ENCODE results near the gene TAF10.

The TAF10 gene

DNA sequence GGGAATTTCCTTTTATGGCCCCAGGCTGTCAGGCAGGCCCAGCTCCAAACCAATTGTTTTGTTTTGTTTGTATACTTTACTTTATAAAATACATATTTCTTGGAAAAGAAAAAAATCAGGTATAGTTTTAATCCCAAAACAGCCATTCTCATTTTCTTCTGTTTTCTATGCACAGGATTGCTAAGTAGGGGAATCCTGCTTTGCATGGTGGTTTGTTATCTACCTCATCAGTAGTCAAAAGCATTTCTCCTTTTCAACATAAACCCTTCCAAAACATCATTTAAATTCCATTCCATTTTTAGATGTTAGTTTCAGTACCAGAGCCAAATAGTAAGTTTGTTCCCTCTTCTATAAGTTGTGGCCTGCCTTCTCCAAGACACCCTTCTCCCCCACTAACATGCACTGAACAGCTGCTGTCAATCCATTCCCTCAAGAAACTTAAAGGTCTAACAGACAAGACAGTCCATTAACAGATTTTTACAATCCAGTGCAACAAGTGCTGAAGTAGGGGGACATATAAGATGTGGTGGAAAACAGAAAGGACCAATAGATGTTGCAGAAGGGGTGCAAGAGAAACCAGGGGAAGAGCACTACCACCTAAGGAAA lies 4.7 kb downstream of the TAF10 start:
- no peak for FAIRE-seq

DNA sequence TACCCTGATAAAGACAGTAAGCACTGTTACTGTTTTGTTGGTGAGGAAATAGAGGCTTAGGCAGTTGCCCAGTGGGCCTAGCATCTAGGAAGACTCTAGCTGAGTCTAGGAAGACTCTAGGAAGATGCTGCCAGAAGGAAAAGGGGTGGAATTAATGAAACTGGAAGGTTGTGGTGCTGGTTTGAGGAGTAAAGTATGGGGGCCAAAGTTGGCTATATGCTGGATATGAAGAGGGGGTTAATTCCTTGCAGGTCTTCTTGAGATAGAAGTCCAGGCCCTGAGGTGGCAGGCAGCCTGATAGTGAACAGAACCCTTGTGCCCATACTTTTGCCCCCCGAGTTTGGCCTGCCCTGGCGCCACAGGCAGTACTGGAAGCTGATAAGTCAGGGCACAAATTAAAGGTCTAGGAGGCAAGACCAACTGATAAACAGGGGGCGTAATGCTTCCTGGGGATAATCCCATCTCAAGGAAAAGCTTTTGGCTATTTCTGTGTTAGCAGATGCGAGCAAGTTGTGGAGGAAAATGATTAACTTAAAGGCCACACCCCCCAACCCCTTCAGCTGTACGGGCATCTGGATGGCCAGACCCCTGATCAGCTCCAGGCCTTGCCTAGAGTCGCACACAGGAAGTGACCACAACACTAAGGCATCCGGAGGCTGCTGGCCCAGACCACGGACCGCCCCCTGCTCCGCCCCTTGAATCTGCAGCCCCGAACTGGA lies 5.4 kb downstream of the TAF10 start:
- peak; percentile 91 for FAIRE-seq

DNA sequence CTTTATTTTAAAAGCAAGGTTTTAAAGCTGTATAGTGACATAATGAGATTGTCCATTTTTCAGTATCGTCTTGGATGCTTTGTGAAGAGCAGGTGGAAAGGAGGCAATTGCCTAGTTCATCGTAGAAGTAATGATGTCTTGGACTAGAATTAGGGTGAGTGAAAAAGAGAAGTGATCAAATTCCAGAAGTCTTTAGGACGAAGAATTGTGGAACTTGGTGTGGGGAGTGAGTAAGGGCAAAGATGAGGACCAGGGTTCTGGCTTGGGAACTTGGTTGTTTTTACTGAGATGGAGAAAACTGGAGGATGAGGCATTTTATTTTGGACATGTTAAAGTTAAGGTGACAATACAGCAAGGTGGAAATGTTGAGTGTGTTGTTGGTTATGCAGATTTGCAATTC lies 7.2 kb downstream of the TAF10 start:
- FAIRE-seq = no peak

DNA sequence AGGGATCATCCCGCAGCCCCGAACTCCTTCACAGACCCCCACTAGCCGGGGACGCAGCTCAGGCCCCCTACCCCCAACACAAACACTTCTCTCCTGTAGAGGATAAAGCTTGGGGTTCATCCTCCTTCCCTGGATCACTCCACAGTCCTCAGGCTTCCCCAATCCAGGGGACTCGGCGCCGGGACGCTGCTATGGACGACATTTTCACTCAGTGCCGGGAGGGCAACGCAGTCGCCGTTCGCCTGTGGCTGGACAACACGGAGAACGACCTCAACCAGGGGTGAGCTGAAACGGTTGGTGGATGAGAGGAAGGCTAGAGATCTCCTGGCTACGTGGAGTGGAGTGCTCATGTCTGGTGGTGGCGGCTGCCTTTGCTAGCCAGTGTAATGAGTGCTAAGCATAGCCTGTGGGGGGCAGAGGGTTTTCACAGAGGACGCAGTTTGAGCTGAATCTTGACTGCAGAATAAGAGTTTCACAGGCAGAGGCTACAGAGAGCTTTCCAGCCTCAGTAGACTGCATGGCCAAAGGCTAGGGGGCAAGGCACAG lies 7.9 kb downstream of the TAF10 start:
- FAIRE-seq = no peak

DNA sequence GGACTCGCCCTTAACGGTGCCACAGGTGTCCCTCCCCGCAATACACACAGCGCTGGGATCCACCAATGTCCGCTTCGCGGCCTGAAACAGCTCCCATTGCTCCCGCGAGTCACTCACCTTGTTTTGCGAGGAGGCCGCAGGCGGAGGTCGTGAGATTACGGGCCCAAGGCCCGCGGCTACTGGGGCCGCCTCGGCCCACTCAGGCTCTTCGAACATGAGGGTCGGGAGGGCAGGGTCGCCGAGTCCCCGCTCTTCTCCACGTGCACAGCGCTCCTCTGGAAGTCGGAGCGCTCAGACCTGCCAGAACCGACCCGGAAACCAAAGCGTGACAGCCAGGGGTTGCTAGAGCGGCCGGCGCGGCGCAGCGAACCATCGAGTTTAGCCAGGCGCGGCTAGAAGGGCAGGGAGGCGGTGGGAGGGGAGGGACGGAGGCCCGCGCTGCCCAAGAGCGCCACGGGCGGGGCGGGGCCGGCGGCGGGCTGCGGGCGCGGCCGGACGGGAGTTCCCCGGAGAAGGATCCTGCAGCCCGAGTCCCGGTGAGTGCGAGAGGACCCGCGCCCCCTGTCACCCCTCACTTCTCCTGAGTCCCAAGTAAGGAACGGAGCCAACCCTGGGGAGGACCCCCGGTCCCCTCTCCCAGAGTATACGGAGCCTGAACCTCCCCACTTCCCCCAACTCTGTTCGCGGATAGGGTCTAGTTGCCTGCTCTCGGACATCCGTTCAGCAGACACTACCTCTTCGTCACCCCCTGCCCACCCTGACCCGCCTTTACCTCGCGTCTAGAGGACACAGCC lies 8.5 kb downstream of the TAF10 start, which contains the start of the genes ILK and RRP8:
Gene ILK (plus strand): TSS at position 488 of the 794 bp plus-strand sequence. CDS start 498 bp downstream, outside the sequence.
Gene RRP8 (minus strand): TSS at position 330 of the 794 bp plus-strand sequence. CDS start 114 bp downstream, at position 216.
- FAIRE-seq = no peak

DNA sequence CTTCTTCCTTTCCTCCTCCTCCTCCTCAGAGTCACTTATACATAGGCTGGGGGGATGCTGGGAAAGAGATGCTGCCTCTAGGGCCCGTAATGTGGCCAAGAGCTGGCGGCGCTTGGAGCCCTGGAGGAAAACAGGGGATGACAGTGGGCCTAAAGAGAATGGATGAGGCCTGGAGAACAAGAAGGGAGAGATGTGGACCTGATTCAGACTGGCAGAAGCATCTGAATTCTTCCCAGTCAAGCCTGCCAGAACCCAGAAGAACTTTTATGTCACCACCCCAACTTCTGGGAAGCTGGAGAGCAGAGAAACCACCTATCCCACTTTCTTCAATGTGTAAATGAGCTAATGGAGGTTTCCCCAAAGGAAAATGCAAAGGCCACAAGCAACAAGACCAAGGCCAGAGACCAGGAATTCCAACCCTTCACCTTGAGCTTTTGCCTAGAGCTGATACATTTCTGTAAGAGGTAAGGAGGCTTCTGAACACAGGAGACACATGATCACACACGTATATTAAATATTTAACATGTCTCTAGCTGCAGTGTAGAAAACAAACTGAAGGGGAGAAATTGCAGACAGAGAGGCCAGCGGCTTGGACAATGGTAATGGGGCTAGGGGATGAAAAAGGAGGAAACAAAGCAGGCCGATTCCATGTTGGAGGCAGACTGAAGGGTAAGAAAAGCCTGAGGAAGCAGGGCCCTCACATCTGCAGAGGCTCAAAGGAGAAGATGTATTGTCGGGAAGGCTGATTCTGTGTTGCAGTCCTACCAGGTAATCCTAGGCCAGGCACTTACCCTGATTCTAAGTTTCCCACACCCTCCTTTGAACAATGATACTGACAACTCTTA lies 9.7 kb downstream of the TAF10 start:
- no peak for FAIRE-seq

DNA sequence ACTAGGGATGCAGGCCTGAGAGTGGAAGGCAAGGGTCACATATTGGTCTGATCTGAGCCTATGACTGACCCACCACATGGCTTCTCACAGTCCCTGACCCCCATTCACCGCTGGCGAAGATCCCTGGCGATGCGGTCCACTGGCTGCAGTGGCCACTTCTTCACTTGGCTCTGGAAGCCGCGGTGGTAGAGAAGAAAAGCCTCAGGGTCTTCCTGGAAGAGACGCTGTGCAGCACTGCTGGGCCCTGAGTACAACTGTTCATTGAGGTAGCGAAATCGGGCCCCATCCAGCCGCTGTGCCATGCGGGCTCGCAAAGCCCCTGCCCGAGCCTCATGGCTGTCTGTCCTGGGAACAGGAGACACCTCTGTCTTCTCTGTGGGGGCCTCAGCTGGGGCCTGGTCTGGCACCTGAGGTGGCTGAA lies 11.0 kb downstream of the TAF10 start:
- FAIRE-seq = no peak

DNA sequence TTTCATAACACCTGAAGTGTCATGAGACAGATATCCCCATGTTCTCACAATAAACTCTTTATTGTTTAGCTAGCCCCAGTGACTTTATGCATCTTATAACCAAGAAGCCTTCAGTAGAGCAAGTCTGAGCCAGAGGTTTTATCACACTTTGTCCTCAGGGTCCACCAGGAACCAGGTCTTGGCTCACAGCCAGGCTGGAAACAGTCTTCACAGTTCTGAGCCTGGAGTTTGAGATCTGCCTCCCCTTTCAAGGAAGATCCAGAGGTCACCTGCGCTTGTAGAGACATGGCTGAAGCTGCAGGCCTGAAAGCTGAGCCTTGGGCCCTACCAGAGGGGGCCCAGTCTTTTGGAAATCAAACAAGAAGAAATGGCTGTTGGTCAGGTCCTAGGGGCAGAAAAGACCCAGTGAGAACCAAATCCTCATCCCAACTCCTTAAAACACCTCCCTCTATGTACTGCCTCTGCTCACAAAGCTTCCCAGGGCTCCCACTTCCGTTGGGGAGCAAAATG lies 12.1 kb downstream of the TAF10 start:
- FAIRE-seq = no peak

DNA sequence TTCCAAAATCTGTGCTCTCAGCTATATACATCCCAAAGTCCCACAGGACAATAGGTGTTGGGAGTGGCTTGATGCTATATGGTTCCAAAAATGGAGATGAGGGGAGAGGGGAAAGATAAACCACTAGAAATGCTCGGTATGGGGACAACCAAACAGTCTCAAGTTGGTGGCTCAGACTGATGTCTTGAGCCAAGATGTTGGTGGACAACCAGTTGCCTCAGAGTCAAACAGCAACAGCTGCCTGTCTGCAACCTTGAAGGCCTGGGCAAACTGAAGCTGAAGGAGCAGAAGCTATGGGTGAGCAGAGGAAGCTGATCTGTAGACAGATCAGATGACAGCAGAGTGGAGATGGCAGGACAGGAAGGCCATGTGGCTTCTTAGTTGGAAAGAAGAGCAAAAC lies 12.6 kb downstream of the TAF10 start:
- FAIRE-seq = no peak

DNA sequence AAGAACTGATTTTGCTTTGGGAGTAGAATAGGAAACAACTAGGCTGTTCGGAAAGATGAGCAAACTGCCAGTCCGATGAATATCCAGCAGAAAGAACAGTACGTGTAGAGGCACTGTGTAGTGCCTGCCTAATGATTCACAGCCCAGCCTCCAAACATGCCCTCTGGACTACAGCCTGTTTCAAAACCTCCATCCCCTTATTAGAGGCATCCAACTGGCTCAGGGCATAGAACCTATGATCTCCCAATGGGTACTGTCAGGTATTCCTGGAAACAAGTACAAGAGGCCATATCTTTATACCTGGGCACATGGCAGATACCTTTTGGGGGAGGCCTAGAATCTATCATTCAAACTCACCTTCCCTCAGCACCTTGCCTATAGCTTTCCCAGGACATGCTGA lies 13.5 kb downstream of the TAF10 start:
- no peak for FAIRE-seq

DNA sequence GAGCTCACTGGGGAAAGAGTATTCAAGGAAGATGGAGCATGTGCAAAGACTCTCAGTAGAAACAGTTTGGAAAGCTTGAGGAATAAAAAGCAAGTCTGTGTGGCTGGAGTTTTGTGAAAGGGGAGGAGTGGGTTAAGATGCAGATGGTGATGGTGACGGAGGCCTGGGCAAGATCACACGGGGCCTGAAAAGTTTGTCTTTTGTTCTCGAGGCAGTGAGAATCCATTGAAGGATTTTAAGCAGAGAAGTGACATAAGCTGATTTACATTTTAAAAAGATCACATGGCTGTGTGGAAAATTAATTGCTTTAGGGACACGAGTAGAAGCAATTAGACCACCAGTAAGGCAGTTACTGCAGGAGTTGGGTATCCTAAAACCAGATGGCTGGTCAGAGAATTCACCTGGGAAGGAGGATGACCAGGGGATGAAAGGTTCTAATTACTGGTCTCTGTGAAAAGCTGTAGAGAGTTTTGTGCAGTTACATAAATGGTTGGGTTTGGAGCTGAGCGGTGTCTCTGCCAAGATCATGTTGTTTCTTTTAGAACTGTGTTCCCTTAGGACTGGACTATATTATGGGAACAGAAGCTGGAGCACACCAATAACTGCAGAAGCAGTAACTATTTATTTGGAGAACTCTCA lies 15.7 kb downstream of the TAF10 start:
- no peak for FAIRE-seq

DNA sequence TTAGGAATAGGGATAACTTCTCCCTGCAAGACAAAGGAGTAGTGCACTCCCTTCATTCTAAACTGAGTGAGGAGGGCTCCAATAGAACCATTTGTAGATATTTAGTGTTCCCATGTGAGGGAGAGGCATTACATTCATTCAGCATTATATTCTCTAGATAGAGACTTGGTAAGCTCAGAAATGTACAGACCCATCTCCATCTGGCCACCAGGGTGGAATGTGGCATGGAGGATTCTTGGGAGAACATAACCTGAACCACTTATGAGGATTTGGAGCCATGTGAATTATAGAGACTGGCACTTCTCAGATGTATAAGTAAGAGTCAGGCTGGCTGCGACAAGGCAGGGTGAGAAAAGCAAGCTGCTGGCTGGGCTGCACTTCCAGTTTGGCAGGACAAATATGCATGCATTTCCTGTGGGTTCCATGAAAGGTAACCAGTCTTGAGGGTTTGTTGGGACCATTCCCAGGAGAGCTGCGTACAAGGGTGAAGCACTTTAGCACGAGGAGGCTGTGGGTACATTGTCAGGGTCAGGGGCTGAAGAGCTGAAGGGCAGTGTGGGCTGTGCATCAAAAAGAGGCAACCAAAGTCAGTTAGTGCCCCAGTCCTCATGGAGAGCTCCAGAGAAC lies 17.8 kb downstream of the TAF10 start:
- FAIRE-seq = no peak

DNA sequence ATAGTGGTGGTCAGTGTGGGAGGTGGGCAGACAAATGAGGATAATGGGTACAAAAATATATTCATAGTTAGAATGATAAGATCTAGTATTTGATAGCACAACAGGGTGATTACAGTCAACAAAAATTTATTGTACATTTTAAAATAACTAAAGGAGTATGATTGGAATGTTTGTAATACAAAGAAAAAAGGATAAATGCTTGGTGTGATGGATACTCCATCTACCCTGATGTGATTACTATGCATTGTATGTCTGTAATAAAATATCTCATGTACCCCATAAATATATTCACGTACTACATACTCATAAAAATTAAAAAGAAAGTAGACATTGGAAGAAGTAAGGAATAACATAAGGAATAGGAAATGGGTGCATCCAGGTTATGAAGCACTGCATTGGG lies 24.0 kb downstream of the TAF10 start:
- FAIRE-seq = peak; percentile 21

DNA sequence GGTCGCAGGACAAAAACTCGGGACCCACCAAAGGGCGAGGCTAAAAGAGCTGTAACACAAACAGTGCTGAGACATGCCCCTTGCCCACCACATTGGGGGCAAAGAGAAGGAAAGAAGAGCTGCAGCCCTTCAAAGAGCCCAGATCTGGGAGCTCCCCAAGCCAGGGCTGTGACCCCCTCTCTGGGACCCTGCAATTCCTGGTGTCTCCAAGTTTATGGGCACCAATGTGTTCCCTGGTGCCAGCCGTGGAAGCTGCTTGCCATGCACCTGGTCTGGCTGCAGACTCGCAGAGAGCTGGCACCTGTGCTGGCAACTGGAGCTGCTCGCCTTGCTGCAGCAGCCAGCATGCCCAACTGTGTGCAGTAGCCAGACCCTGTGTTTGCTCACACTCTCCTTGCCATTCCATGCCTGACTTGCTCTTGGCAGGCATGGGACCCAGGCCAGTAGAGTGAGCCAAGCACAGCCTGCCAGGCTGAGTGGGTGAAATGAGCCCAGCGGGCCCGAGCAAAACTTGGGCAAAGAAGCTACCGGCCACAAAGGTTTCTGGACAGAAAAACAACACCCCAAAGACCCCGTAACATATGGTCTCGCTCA lies 24.6 kb downstream of the TAF10 start:
- FAIRE-seq = no peak

DNA sequence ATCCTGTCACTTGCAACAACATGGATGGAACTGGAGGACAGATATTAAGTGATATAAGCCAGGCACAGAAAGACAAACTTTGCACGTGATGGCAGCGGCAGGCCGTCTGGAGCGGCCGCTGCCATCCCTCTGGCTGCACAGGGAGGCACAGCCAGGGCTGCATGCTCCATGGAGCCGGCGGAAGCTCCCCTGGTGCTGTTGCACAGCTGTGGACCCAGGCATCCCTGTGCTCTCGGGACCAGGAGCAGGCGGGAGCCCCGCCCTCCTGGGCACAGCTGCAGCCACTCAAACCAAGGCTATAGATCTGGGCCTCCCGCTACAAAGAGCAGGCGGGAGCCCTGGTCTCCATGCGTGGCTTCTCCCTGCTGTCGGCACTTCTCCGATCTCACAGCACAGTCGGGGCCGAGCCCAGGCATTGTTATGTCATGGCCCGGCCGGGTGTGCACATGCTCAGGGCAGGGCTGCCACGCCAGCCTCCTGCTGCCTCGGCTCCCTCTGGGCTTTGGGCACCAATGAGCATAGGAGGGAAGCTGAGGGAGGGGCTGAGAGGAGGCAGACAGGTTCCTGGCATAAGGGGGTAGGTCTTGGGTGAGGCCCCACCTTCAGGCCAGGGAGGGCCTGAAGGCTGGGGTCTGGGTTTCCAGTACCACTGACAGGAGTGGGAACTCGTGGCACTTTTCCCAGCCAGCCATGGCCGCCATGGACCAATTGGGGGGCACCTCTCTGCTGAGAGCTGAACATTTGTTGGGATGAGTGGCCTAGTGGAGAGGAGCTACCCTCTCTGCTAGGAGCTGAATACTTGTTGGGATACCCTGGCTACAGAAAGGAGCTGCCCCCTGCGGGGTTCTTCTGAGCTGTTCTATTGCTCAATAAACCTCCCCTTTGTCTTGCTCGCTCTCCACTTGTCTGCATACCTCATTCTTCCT lies 25.3 kb downstream of the TAF10 start:
- no peak for FAIRE-seq

DNA sequence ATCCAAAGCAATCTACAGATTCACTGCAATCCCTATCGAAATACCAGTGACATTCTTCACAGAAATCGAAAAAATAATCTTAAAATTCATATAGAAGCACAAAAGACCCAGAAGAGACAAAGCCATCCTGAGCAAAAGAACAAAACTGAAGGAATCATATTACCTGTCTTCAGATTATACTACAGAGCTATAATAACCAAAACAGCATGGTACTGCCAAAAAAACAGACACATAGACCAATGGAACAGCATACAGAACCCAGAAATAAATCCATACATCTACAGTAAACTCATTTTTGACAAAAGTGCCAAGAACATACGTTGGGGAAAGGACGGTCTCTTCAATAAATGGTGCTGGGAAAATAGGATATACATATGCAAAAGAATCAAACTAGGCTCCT lies 27.5 kb downstream of the TAF10 start:
- no peak for FAIRE-seq

DNA sequence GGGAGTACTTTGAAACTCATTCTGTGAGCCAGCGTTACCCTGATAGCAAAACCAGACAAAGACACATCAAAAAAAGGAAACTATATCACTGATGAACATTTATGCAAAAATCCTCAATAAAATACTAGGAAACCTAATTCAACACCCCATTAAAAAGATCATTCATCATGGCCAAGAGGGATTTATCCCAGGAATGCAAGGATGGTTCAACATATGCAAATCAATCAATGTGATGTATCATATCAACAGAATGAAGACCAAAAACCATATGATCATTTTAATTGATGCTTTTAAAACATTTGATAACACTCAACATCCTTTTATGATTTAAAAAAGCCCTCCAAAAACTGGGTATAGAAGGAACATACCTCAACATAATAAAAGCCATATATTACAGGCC lies 28.4 kb downstream of the TAF10 start:
- FAIRE-seq = no peak

DNA sequence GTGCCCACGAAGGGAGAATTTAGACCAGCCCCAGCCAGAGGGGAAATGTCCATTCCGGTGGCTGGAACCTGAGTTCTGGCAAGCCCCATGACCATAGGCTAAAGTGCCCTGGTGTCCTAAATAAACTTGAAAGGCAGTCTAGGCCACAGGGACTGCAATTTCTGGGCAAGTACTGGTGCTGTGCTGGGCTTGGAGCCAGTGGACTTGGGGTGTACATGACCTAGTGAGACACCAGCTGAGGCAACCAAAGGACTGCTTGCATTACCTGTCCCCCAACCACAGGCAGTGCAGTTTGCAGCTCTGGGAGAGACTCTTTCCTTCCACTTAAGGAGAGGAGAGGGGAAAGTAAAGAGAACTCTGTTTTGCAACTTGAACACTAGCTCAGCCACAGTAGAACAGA lies 32.3 kb downstream of the TAF10 start:
- no peak for FAIRE-seq

DNA sequence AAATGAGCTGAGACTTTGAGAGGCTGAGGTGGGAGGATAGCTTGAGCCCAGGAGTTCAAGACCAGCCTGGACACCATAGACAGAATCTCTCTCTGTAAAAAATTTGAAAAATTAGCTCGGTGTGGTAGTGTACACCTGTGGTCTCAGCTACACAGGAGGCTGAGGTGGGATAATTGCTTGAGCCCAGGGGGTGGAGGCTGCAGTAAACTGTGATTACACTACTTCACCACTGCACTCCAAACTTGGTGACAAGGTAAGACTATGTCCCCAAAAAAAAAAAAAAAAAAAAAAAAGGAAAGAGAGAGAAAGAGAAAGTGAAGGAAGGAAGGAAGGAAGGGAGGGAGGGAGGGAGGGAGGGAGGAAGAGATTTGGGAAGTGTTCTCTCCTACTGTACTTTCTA lies 33.9 kb downstream of the TAF10 start:
- no peak for FAIRE-seq
